SK-N-SH (cell line): Measurements from ENCODE around the gene TSACC. TPM values are rescaled to one million over a fixed set of nuclear protein-coding genes. Genes with fewer than 3 reads are reported as not detected.

Experiments used
- CTCF ChIA-PET: fragments of 300-600, 350-600 bp; formaldehyde crosslinking; extraction: SDS; loops from one replicate; lab custom pipeline; 2021; lab: Yijun Ruan, JAX
- POLR2A ChIA-PET: fragments of 350-600 bp; sonication (Branson Sonifier 250); formaldehyde crosslinking; extraction: SDS; loops from one replicate; lab custom pipeline; 2020; ENCODE audit warnings: antibody characterized with exemption, inconsistent platforms; lab: Yijun Ruan, JAX
- DNase-seq: peaks from one replicate; pipeline ENCODE4 v3.0.0; 2012
- H2AFZ ChIP-seq: fragments of 200-600 bp; sonication (generic); 2 replicates; pipeline ENCODE4 v1.8.1; 2016; ENCODE audit warnings: antibody characterized with exemption, mild to moderate bottlenecking, low read depth
- H3F3A ChIP-seq: fragments of 200-600 bp; sonication (generic); replicated peaks from 2 replicates; pipeline ENCODE3; 2016; ENCODE audit warnings: antibody characterized with exemption, mild to moderate bottlenecking; ENCODE audit not compliant: insufficient read depth
- H3K27ac ChIP-seq, 2 experiments: fragments of 200-500 bp in 1 of 2; fragments of 200-600 bp in 1 of 2; sonication (Bioruptor generic) in 1 of 2; sonication (generic), shearing (Covaris generic) in 1 of 2; 2 replicates each; pipeline versions ENCODE4 v1.5.1 to v1.6.1; 2014 to 2016; ENCODE audit warnings: low read depth in 2 of 2, inconsistent platforms in 1 of 2, low read length in 1 of 2, mild to moderate bottlenecking in 1 of 2, mixed read lengths in 1 of 2
- H3K27me3 ChIP-seq: fragments of 200-600 bp; sonication (generic), shearing (Covaris generic); 2 replicates; pipeline ENCODE4 v1.6.1; 2016; ENCODE audit warnings: mixed run types; ENCODE audit not compliant: insufficient read depth
- H3K36me3 ChIP-seq, 2 experiments: fragments of 200-500 bp in 1 of 2; fragments of 200-600 bp in 1 of 2; sonication (Bioruptor generic) in 1 of 2; sonication (generic) in 1 of 2; replicated peaks in 1 of 2; 2 replicates each; pipeline versions ENCODE3 to v1.5.1; 2014 to 2016; ENCODE audit warnings: low read length in 1 of 2, mild to moderate bottlenecking in 1 of 2; ENCODE audit not compliant: insufficient read depth in 2 of 2, control insufficient read depth in 1 of 2
- H3K4me1 ChIP-seq, 2 experiments: fragments of 200-500 bp in 1 of 2; fragments of 200-600 bp in 1 of 2; sonication (Bioruptor generic) in 1 of 2; sonication (generic), shearing (Covaris generic) in 1 of 2; 2 replicates each; pipeline versions ENCODE4 v1.5.1 to v1.6.1; 2014 to 2016; ENCODE audit warnings: low read depth in 1 of 2, low read length in 1 of 2, mixed run types in 1 of 2; ENCODE audit not compliant: insufficient read depth in 2 of 2, control insufficient read depth in 1 of 2
- H3K4me2 ChIP-seq: fragments of 200-600 bp; sonication (generic), shearing (Covaris generic); 2 replicates; pipeline ENCODE4 v1.6.1; 2017; ENCODE audit warnings: mixed run types
- H3K4me3 ChIP-seq, 2 experiments: fragments of 200-500 bp in 1 of 2; fragments of 200-600 bp in 1 of 2; sonication (Bioruptor generic) in 1 of 2; sonication (generic), shearing (Covaris generic) in 1 of 2; 2 replicates each; pipeline versions ENCODE4 v1.5.1 to v1.8.1; 2014 to 2016; ENCODE audit warnings: low read depth in 2 of 2, inconsistent platforms in 1 of 2, low read length in 1 of 2, mild to moderate bottlenecking in 1 of 2, mixed read lengths in 1 of 2, moderate library complexity in 1 of 2
- H3K79me2 ChIP-seq: fragments of 200-600 bp; sonication (generic); 2 replicates; pipeline ENCODE4 v1.8.1; 2017; ENCODE audit warnings: mild to moderate bottlenecking; ENCODE audit not compliant: insufficient read depth
- H3K9ac ChIP-seq: fragments of 200-600 bp; sonication (generic); 2 replicates; pipeline ENCODE4 v1.6.1; 2017; ENCODE audit warnings: mixed run types
- H3K9me2 ChIP-seq: fragments of 200-600 bp; sonication (generic); 2 replicates; pipeline ENCODE4 v1.6.1; 2017; ENCODE audit warnings: mixed run types
- H3K9me3 ChIP-seq: fragments of 200-600 bp; sonication (generic); 2 replicates; pipeline ENCODE4 v1.6.1; 2017; ENCODE audit warnings: mixed run types, mild to moderate bottlenecking, moderate library complexity
- H4K20me1 ChIP-seq: fragments of 200-600 bp; sonication (generic); 2 replicates; pipeline ENCODE4 v1.6.1; 2017; ENCODE audit warnings: mild to moderate bottlenecking, mixed run types; ENCODE audit not compliant: insufficient read depth
- ELF1 ChIP-seq: IDR thresholded peaks from 2 replicates; pipeline ENCODE4 v1.4.0; 2012
- EP300 ChIP-seq, 2 experiments: IDR thresholded peaks; 2 replicates each; pipeline versions ENCODE4 v1.4.0 to v1.6.1; 2012; ENCODE audit warnings: borderline replicate concordance in 1 of 2, low read depth in 1 of 2, low read length in 1 of 2
- EZH2phosphoT487 ChIP-seq: fragments of 200-600 bp; sonication (generic); IDR thresholded peaks from 2 replicates; pipeline ENCODE4 v1.6.1; 2017; ENCODE audit warnings: low read depth, mixed run types, mild to moderate bottlenecking, antibody characterized with exemption, moderate library complexity, borderline replicate concordance
- FOSL2 ChIP-seq: IDR thresholded peaks from 2 replicates; pipeline ENCODE4 v1.4.0; 2012; ENCODE audit warnings: low read depth, mild to moderate bottlenecking, moderate library complexity, borderline replicate concordance
- FOXJ3 ChIP-seq: sonication (generic); formaldehyde crosslinking; IDR thresholded peaks from 2 replicates; pipeline ENCODE4 v1.5.1; 2020; ENCODE audit warnings: mild to moderate bottlenecking, missing genetic modification reagents
- GABPA ChIP-seq: IDR thresholded peaks from 2 replicates; pipeline ENCODE4 v1.4.0; 2012; ENCODE audit warnings: low read depth, mild to moderate bottlenecking
- GATA2 ChIP-seq: sonication (generic); formaldehyde crosslinking; IDR thresholded peaks from 2 replicates; pipeline ENCODE4 v1.5.0; 2020; ENCODE audit warnings: mild to moderate bottlenecking, missing genetic modification reagents
- IRF3 ChIP-seq: fragments of 150-350 bp; IDR thresholded peaks from 2 replicates; pipeline ENCODE4 v1.6.1; 2016; ENCODE audit warnings: mild to moderate bottlenecking, low read depth, low read length
- MEF2A ChIP-seq: IDR thresholded peaks from 2 replicates; pipeline ENCODE4 v1.4.0; 2012; ENCODE audit warnings: low read depth, borderline replicate concordance
- MXI1 ChIP-seq: IDR thresholded peaks from 2 replicates; pipeline ENCODE4 v1.6.1; 2012; ENCODE audit warnings: mild to moderate bottlenecking, low read depth, low read length, improper control_type of control experiment
- NFIC ChIP-seq: IDR thresholded peaks from 2 replicates; pipeline ENCODE4 v1.4.0; 2012; ENCODE audit warnings: borderline replicate concordance
- NRF1 ChIP-seq: IDR thresholded peaks from 2 replicates; pipeline ENCODE4 v1.6.1; 2012; ENCODE audit warnings: low read depth, mild to moderate bottlenecking, low read length
- POLR2AphosphoS5 ChIP-seq: IDR thresholded peaks from 2 replicates; pipeline ENCODE4 v1.6.1; 2012; ENCODE audit warnings: low read depth, low read length
- RCOR1 ChIP-seq: fragments of 150-350 bp; IDR thresholded peaks from 2 replicates; pipeline ENCODE4 v1.6.1; 2017; ENCODE audit warnings: antibody characterized with exemption, low read length
- RFX5 ChIP-seq: IDR thresholded peaks from 2 replicates; pipeline ENCODE4 v1.6.1; 2012; ENCODE audit warnings: mild to moderate bottlenecking, improper control_type of control experiment, low read length
- SMC3 ChIP-seq: IDR thresholded peaks from 2 replicates; pipeline ENCODE4 v1.6.1; 2012; ENCODE audit warnings: low read depth, low read length, improper control_type of control experiment
- TCF12 ChIP-seq: IDR thresholded peaks from 2 replicates; pipeline ENCODE4 v1.4.0; 2012
- WGBS: methylation state at CpG from one replicate; pipeline ENCODE4 v1.1.6; 2017; ENCODE audit warnings: low lambda C conversion rate; 5-methylcytosine and 5-hydroxymethylcytosine counted together
- polyA plus RNA-seq, 3 experiments: library from polyadenylated mRNA; depleted of rRNA; stranded (reverse); fragments of >200 nt; gene quantifications; 2 replicates each; pipeline ENCODE4 v1.2.3, GENCODE V29; 2012
- TF ChIP-seq, protein P1 (sequence below): fragments of 150-350 bp; IDR thresholded peaks from 2 replicates; pipeline ENCODE4 v1.6.1; 2017; ENCODE audit warnings: antibody characterized with exemption, low read length, low read depth, borderline replicate concordance
- TF ChIP-seq, protein P2 (sequence below): fragments of 200-600 bp; sonication (generic); IDR thresholded peaks from 2 replicates; pipeline ENCODE4 v1.6.1; 2017; ENCODE audit warnings: antibody characterized with exemption, mild to moderate bottlenecking, moderate library complexity
- TF ChIP-seq, protein P3 (sequence below): IDR thresholded peaks from 2 replicates; pipeline ENCODE4 v1.4.0; 2012; ENCODE audit warnings: low read depth
- TF ChIP-seq, protein P4 (sequence below): IDR thresholded peaks from 2 replicates; pipeline ENCODE4; 2012

The TSACC gene
- polyA plus RNA-seq, 1 of the 3 experiments (the other 2 are of a cell fraction), result 1.5 TPM

DNA sequence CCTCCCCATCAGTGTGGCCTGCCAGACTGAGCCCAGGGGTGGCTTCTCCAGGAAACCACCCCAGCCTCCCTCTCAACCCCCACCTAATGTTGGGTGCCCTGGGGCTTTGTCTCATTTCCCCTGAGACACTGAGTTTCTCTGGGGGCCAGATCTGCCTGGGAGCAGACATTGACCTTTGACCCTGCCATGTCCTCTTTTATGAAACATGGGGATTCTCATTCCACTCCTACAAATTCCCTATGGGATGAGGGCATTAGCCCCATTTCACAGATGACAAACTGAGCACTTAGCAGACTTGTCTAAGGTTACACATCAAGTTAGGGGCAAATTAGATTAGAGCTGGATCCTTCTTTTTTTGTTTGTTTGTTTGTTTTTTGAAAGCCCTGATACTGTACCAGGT lies 54.8 kb downstream of the TSACC start (continued):
- TF ChIP-seq NFIC (no peak), TCF12 (no peak), MXI1 (no peak), IRF3 (no peak), EP300 (IDR thresholded peaks at IDR 0.05; ENCODE audit: borderline replicate concordance in 1 of 2, low read depth in 1 of 2, low read length in 1 of 2) (no peak)
- TF ChIP-seq, protein P1, sequence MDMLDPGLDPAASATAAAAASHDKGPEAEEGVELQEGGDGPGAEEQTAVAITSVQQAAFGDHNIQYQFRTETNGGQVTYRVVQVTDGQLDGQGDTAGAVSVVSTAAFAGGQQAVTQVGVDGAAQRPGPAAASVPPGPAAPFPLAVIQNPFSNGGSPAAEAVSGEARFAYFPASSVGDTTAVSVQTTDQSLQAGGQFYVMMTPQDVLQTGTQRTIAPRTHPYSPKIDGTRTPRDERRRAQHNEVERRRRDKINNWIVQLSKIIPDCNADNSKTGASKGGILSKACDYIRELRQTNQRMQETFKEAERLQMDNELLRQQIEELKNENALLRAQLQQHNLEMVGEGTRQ, result no peak

DNA sequence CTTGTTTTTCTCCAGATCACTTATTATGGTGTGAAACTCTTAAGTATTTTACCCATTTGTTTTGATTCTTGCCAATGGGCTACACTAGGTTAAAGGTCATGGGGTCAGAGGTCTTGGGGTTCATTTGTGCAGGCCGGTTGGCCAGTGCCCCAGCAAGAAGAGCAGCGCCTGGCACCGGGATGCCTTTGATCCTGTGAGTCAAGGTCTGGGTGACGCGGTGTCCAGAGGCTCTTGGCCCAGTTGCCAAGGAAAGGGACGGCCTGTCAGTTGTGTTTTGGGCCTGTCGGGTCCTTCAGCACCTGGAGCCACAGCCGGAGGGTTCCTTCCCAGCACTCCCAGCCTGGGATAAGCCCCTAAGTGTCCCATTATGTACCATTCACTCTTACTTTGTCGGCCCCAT lies 55.8 kb downstream of the TSACC start:
- Histone ChIP-seq H4K20me1 (no peaks in the 10 kb centered on the region), H2AFZ (no peak overlapping the region), H3K9me2 (no peaks in the 10 kb centered on the region), H3K36me3 (no peaks in the 10 kb centered on the region), H3K27ac (no peak overlapping the region), H3K4me1 (peaks cover 0 to 6% of the 10 kb centered on the region in 2 experiments; a peak in 1 of 4 replicates), H3K9me3 (no peaks in the 10 kb centered on the region), H3K4me2 (no peak overlapping the region), H3K79me2 (no peaks in the 10 kb centered on the region), H3K9ac (no peak overlapping the region), H3K4me3 (no peak overlapping the region), H3F3A (no peaks in the 10 kb centered on the region), H3K27me3 (no peaks in the 10 kb centered on the region; the same call in 1 of the 2 replicates)
- no peak for DNase-seq
- CTCF ChIA-PET, result interaction anchor here (0.9 to 6.3 kb wide), 4 partner anchors 9 to 52 kb away, joined by 3 to 63 read pairs (median 26); no protein-coding TSS in a partner anchor
- POLR2A ChIA-PET, result no interaction called here
- TF ChIP-seq RFX5 (no peak), MEF2A (no peak), GATA2 (CRISPR knock-in tag) (no peak), IRF3 (no peak), NRF1 (no peak), ELF1 (no peak), FOXJ3 (CRISPR knock-in tag) (no peak), GABPA (no peak), RCOR1 (no peak), EZH2phosphoT487 (no peak), FOSL2 (no peak), SMC3 (no peak), POLR2AphosphoS5 (no peak)
- TF ChIP-seq, protein P2, sequence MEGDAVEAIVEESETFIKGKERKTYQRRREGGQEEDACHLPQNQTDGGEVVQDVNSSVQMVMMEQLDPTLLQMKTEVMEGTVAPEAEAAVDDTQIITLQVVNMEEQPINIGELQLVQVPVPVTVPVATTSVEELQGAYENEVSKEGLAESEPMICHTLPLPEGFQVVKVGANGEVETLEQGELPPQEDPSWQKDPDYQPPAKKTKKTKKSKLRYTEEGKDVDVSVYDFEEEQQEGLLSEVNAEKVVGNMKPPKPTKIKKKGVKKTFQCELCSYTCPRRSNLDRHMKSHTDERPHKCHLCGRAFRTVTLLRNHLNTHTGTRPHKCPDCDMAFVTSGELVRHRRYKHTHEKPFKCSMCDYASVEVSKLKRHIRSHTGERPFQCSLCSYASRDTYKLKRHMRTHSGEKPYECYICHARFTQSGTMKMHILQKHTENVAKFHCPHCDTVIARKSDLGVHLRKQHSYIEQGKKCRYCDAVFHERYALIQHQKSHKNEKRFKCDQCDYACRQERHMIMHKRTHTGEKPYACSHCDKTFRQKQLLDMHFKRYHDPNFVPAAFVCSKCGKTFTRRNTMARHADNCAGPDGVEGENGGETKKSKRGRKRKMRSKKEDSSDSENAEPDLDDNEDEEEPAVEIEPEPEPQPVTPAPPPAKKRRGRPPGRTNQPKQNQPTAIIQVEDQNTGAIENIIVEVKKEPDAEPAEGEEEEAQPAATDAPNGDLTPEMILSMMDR, result no peak
- TF ChIP-seq, protein P3, sequence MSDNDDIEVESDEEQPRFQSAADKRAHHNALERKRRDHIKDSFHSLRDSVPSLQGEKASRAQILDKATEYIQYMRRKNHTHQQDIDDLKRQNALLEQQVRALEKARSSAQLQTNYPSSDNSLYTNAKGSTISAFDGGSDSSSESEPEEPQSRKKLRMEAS, result no peak
- TF ChIP-seq, protein P4, sequence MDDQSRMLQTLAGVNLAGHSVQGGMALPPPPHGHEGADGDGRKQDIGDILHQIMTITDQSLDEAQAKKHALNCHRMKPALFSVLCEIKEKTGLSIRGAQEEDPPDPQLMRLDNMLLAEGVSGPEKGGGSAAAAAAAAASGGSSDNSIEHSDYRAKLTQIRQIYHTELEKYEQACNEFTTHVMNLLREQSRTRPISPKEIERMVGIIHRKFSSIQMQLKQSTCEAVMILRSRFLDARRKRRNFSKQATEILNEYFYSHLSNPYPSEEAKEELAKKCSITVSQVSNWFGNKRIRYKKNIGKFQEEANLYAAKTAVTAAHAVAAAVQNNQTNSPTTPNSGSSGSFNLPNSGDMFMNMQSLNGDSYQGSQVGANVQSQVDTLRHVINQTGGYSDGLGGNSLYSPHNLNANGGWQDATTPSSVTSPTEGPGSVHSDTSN, result no peak
- TF ChIP-seq, protein P1, result no peak
- 89% methylated on average over 9 of the region's 9 CpGs for WGBS
